ENCODE results near the gene LDAH.

LDAH gene

DNA sequence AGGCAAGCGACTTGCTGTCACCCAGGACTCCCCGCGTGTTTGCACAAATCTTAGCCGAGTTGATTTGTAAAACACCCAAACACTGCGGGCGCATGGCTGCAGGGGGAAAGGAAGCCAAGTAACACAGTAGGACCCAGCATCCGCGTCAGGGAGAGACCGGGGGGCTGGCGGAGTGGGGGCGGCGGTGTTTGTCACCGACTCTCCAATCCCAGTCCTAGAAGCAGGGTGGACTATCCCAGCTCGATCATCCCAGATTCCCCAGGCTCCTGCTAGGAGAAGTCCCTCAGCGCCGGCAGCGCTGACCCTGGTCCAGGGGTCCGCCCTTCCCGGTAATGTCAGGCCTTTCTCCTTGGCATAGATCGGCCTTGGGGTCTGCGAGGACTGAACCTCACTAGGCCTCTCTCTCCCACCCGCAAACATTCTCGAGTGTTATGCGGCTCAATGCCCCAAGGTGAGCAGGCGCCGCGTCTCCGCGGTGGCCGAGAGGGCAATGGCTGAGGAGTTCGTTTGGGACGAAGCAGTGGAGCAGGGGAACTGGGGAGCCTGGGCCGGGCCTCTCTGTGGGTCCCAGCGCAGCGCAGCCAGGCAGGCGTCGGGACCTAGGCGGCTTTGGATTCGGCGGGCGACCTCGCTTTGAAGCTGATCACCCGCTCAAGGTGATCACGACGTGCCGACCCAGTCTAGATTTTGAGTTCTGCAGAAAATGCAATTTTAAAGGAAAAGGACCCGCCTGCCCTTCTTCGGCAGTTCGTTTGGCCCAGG is 157.5 kb downstream of the LDAH start:
- Mint-ChIP-seq H3K9me3 (no peaks in the 10 kb centered on the region), H3K4me3 (peak overlapping the region; percentile 90), H3K27ac (peak overlapping the region; percentile 89), H3K36me3 (no peaks in the 10 kb centered on the region), H3K4me1 (peaks cover 67% of the 10 kb centered on the region), H3K27me3 (no peaks in the 10 kb centered on the region)
- no peak for ATAC-seq

GRCh38 chr2:20664431-20665242 is 158.3 kb downstream of the LDAH start:
- no peaks in the 10 kb centered on the region for H3K27me3 Mint-ChIP-seq
- no peaks in the 10 kb centered on the region for H3K9me3 Mint-ChIP-seq
- H3K36me3 Mint-ChIP-seq, result no peaks in the 10 kb centered on the region
- peak overlapping the region; percentile 90 for H3K4me3 Mint-ChIP-seq
- no peak for ATAC-seq
- H3K27ac Mint-ChIP-seq, result peak overlapping the region; percentile 89
- peaks cover 59% of the 10 kb centered on the region for H3K4me1 Mint-ChIP-seq

DNA sequence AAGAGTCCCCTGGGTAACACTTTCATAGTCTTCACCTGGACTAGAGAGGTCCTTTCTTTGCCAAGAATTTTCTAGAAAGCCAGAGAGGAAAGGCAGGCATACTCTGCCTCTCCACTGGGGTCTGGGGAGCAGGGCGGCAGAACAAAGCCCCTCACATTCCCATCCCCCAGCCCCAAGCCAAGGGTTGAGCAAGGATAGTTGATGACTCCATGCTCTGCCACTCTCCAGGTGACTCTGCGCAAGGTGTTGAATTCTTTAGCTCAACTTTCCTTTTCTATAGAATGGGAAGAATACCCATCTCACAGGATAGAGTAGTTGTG is 158.9 kb downstream of the LDAH start:
- no peak for ATAC-seq
- Mint-ChIP-seq H3K36me3 (no peaks in the 10 kb centered on the region), H3K27me3 (no peaks in the 10 kb centered on the region), H3K4me3 (no peak overlapping the region), H3K4me1 (peaks cover 56% of the 10 kb centered on the region), H3K9me3 (no peaks in the 10 kb centered on the region), H3K27ac (peak overlapping the region; percentile 9)

GRCh38 chr2:20663196-20664070 is 159.5 kb downstream of the LDAH start:
- Mint-ChIP-seq H3K36me3 (no peaks in the 10 kb centered on the region), H3K4me3 (no peak overlapping the region), H3K9me3 (no peaks in the 10 kb centered on the region), H3K4me1 (peaks cover 51% of the 10 kb centered on the region), H3K27ac (peak overlapping the region; percentile 9), H3K27me3 (no peaks in the 10 kb centered on the region)
- ATAC-seq, result no peak

- ATAC-seq, result no peak
- no peak overlapping the region for H3K27ac Mint-ChIP-seq
- H3K4me3 Mint-ChIP-seq, result no peak overlapping the region
- H3K27me3 Mint-ChIP-seq, result no peaks in the 10 kb centered on the region
- no peaks in the 10 kb centered on the region for H3K36me3 Mint-ChIP-seq
- peaks cover 41% of the 10 kb centered on the region for H3K4me1 Mint-ChIP-seq
- H3K9me3 Mint-ChIP-seq, result no peaks in the 10 kb centered on the region
Observed at GRCh38 chr2:20662308-20662937, 160.5 kb downstream of the LDAH start.

DNA sequence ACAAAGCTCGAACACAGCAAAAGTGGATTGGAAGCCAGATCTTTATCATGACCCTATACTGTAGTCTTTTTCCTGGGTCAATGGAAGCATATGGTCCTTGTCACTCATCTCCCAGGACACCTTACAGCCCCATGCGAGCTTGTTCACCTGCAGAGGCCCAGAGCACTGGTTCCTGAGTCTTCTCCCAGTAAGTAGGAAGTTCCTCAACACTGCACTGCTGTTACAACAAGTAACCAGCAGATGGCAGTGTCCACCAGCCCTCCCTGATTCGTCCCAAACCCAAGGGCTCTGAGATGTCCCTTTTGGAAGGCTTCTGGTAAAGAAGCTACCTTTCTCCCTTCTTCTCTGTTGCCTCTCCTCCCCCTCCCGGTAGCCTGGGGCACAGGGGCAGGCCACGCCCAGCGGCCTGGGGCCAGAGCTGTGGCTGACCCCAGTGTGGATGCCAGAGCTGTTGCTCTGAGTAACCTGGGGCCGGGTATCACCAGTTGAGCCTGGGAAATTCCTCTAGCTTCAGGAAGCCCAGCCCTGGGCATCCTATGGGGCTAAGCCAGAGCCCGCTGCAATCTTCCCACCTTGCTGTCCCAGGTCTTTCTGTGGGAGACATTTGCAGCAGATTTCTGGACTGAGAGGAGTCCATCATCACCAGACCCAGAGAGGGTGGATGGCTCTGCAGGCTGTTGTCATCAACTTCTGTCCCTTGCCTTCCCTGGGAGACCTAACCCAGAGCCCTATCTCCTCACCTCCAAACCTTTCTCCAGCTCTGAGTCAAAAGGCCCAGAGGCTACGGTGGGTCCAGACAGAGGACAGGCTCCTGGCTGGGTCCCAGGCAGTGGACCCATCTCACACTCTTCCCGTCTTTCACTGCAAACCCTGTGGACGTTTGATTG is 161.2 kb downstream of the LDAH start:
- H3K4me1 Mint-ChIP-seq, result peaks cover 41% of the 10 kb centered on the region
- H3K9me3 Mint-ChIP-seq, result no peaks in the 10 kb centered on the region
- H3K36me3 Mint-ChIP-seq, result no peaks in the 10 kb centered on the region
- peak; percentile 48 for ATAC-seq
- H3K27ac Mint-ChIP-seq, result no peak overlapping the region
- no peak overlapping the region for H3K4me3 Mint-ChIP-seq
- no peaks in the 10 kb centered on the region for H3K27me3 Mint-ChIP-seq

DNA sequence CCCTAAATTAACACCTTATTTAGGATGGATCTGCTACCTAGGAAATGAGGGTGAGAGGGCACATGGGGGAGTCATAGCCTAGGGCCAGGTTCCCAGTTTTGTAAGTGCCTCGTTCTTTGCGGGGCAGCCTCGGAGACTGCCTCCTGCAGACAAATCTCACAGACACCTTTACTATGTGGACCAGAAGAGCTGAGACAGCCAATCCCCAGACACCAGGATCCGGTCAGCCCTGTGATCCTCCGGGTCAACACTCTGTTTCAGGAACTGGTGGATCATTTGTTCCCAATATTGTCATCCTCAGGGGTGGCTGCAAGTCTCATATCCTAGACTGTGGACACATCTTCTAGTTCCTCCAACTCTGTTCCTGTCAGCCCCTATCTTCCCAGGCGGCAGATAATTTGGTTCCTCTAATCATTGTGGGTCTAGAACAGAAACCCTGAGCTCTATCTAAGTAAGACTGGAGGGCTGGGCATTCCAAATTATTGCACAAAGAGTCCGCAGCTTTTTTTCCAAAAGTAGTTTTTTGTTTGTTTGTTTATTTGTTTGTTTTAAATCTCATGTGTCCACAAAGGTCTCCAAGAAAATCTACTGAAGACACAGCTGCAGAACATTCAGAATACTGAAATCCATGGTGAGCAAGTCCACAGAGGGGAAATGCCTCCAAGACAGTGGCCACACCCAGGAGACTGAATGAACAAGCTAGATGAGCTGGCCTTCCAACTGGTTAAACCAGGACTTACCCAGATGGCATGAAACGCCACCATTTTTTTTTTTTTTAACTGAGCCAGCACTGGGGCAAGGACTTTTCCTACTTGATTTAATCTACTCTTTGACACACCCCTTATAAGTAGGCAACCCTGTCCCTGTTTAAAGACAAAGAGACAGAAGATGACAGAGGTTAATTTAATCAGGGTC is 162.1 kb downstream of the LDAH start:
- no peak overlapping the region for H3K4me3 Mint-ChIP-seq
- no peaks in the 10 kb centered on the region for H3K9me3 Mint-ChIP-seq
- H3K27me3 Mint-ChIP-seq, result no peaks in the 10 kb centered on the region
- ATAC-seq, result no peak
- peaks cover 34% of the 10 kb centered on the region for H3K4me1 Mint-ChIP-seq
- H3K27ac Mint-ChIP-seq, result no peak overlapping the region
- no peaks in the 10 kb centered on the region for H3K36me3 Mint-ChIP-seq

DNA sequence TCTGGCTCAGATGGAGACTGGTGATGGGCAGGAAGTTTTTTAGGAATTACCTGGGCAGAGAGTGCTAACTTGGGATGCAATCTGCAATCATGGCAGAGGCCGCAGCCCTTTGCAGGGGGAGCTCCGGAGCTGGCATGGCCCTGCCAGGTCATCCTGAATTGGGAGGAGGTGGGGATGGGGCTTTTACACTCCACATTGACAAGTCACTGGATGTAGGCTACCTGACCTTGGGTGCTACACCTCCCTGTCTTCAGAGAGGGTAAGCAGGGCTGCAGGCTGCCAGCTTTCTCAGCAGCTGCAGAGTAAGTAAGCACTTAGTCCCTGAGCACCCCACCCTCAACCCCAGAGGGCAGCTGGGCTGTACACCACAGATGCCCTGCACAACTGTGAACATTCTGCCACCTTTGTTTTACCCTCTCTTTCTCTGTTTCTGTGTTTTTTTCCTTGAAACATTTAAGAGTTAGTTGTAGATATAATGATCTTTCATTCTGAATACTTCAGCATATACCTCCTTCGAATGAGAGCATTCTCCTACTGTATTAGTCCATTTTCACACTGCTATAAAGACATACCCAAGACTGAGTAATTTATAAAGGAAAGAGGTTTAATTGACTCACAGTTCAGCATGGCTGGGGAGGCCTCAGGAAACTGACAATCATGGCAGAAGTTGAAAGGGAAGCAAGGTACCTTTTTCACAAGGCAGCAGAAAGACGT is 165.2 kb downstream of the LDAH start:
- no peaks in the 10 kb centered on the region for H3K27me3 Mint-ChIP-seq
- H3K27ac Mint-ChIP-seq, result no peak overlapping the region
- H3K9me3 Mint-ChIP-seq, result no peaks in the 10 kb centered on the region
- no peak overlapping the region for H3K4me3 Mint-ChIP-seq
- ATAC-seq, result no peak
- no peaks in the 10 kb centered on the region for H3K36me3 Mint-ChIP-seq
- peaks cover 10% of the 10 kb centered on the region for H3K4me1 Mint-ChIP-seq

DNA sequence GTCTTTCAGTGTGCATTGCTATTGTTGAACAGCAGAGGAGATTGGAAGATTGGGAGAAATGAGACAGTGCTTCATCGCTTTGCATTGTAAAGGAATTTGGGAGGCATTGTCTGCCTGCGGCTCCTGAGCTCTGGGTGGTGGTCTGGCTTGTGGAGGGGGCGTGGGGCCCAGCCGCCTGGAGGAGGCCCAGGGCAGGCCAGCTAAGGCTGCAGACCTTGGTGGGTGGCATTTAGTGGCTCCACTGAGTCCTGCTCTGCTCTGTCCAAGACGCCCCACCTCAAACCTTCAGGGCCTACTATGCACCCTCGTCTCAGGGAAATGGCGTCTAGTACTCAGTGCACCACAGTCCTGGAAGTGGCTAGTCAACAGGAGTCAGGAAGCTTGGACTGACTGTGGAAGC is 166.3 kb downstream of the LDAH start:
- Mint-ChIP-seq H3K36me3 (no peaks in the 10 kb centered on the region), H3K27ac (no peak overlapping the region), H3K9me3 (no peaks in the 10 kb centered on the region), H3K27me3 (no peaks in the 10 kb centered on the region), H3K4me3 (no peak overlapping the region), H3K4me1 (peaks cover 5% of the 10 kb centered on the region)
- ATAC-seq, result peak; percentile 44

DNA sequence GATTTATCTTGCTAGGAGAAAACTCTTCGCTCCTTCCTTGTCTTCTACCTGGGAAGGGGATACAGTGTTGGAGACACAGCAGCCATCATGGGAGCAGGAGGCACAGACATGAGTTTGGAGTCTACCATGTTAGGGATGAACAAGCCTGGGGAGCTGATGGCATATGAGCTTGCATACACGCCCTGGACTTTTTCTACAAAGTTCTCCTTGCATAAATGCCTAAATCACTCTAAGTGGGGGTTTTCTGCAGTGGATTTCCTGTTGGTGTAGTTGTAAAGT is 168.4 kb downstream of the LDAH start:
- H3K27ac Mint-ChIP-seq, result no peak overlapping the region
- no peak overlapping the region for H3K4me3 Mint-ChIP-seq
- no peaks in the 10 kb centered on the region for H3K36me3 Mint-ChIP-seq
- H3K27me3 Mint-ChIP-seq, result no peaks in the 10 kb centered on the region
- H3K4me1 Mint-ChIP-seq, result peaks cover 15% of the 10 kb centered on the region
- ATAC-seq, result no peak
- H3K9me3 Mint-ChIP-seq, result no peaks in the 10 kb centered on the region

GRCh38 chr2:20653695-20654534 is 169.0 kb downstream of the LDAH start:
- no peak for ATAC-seq
- Mint-ChIP-seq H3K36me3 (no peaks in the 10 kb centered on the region), H3K4me3 (no peak overlapping the region), H3K4me1 (peaks cover 21% of the 10 kb centered on the region), H3K9me3 (no peaks in the 10 kb centered on the region), H3K27me3 (no peaks in the 10 kb centered on the region), H3K27ac (no peak overlapping the region)

DNA sequence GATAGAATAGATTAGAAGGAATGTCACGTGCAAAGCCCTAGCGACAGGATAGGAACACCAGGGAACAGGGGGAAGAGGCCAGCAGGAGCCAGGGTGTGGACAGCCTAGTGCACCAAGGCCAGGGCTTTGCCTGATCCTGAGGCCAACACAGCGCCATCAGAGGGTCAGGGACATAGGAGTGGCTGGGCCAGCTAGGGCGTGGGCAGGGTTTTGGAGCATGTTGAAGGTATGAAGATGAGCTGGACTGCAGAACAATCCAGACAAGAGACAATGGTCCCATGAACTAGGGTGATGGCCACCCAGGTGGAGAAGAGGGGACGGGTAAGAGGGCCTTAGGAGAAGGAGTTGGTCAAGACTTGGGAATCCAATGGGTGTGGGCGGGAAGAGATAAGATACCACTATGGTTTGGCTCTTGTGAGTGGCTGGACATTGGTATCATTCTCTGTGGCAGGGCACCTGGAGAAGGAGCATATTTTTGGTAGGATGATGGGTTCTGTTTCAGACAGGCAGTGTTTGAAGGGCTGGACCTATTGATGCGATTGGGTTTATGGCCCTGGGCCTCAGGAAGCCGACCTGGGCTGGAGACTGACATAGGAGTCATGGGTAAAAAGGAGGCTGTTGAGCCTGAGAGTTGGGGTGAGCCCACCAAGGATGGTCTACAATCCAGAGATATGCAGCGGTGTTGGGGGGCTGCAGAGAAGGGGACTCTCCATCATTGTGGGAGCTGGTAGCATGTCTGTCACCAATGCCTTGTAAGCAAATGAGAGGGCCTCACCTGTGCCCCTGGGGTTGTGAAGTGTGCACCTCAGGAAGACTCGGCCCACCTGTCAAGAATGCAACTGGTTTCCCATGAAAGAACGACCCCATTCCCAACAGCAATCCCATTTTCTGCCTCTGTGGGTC is 170.0 kb downstream of the LDAH start:
- no peak overlapping the region for H3K27ac Mint-ChIP-seq
- H3K27me3 Mint-ChIP-seq, result no peaks in the 10 kb centered on the region
- H3K4me1 Mint-ChIP-seq, result peaks cover 31% of the 10 kb centered on the region
- no peaks in the 10 kb centered on the region for H3K9me3 Mint-ChIP-seq
- no peak for ATAC-seq
- no peaks in the 10 kb centered on the region for H3K36me3 Mint-ChIP-seq
- no peak overlapping the region for H3K4me3 Mint-ChIP-seq

Data from stimulated activated memory B cell treated with anti-CD40 and anti-IgM and Interleukin-4, amounts not matched to agents 10 μg/mL and 1 μg/mL and 100 μg/mL, for 72 hours (primary cell).